Spleen (tissue), 11 donors: ENCODE results near the gene MAJIN. TPM values are rescaled to one million over a fixed set of nuclear protein-coding genes. Genes with fewer than 3 reads are reported as not detected.
"Not testable (repeated sequence)": the region's sequence is repeated elsewhere in the genome, so short reads cannot be mapped to it uniquely, and the experiment has no call there.

ENCODE experiments used
- DNase-seq: peaks from one replicate; pipeline ENCODE4 v3.0.0-alpha.2; 2020
- H3K27ac ChIP-seq, 8 donors: fragments of 200-600 bp; sonication (generic) in 7 of 8; 1 replicate in 4 of 8; 2 replicates in 4 of 8; pipeline versions ENCODE4 v1.5.0 to v1.8.0; 2016 to 2021; ENCODE audit warnings: inconsistent platforms in 4 of 8, mild to moderate bottlenecking in 4 of 8, moderate library complexity in 1 of 8
- H3K27me3 ChIP-seq, 7 donors: fragments of 200-600 bp; sonication (generic) in 6 of 7; replicated peaks in 1 of 7; 1 replicate in 4 of 7; 2 replicates in 3 of 7; pipeline versions ENCODE4 v1.5.0 to v1.8.0; 2016 to 2021; ENCODE audit warnings: inconsistent platforms in 3 of 7, mild to moderate bottlenecking in 1 of 7
- H3K36me3 ChIP-seq, 6 donors: fragments of 200-600 bp; sonication (generic) in 5 of 6; 1 replicate in 4 of 6; 2 replicates in 2 of 6; pipeline versions ENCODE4 v1.5.0 to v1.8.0; 2016 to 2021; ENCODE audit warnings: inconsistent platforms in 2 of 6
- H3K4me1 ChIP-seq, 6 donors: fragments of 200-600 bp; sonication (generic) in 5 of 6; 1 replicate in 3 of 6; 2 replicates in 3 of 6; pipeline versions ENCODE4 v1.5.0 to v1.8.0; 2016 to 2021; ENCODE audit warnings: inconsistent platforms in 3 of 6
- H3K4me3 ChIP-seq, 8 donors: fragments of 200-600 bp; sonication (generic) in 7 of 8; 1 replicate in 4 of 8; 2 replicates in 4 of 8; pipeline versions ENCODE4 v1.5.0 to v1.8.0; 2016 to 2021; ENCODE audit warnings: inconsistent platforms in 4 of 8, mild to moderate bottlenecking in 4 of 8, moderate library complexity in 2 of 8
- H3K9me3 ChIP-seq, 8 donors: fragments of 200-600 bp; sonication (generic) in 7 of 8; 1 replicate in 4 of 8; 2 replicates in 4 of 8; pipeline versions ENCODE4 v1.5.0 to v1.8.0; 2016 to 2021; ENCODE audit warnings: inconsistent platforms in 4 of 8
- POLR2A ChIP-seq, 3 donors: fragments of 450-650 bp; IDR thresholded peaks; one replicate each; pipeline ENCODE4 v1.5.1; 2017; ENCODE audit warnings: antibody characterized with exemption in 3 of 3, mild to moderate bottlenecking in 1 of 3
- POLR2AphosphoS5 ChIP-seq, 3 donors: sonication (generic); formaldehyde crosslinking; IDR thresholded peaks; one replicate each; pipeline ENCODE4 v1.5.1; 2017; ENCODE audit warnings: antibody characterized with exemption in 3 of 3
- WGBS, 5 donors: extraction: QIAGEN DNeasy Blood & Tissue Kit in 3 of 5; methylation state at CpG; one replicate each; pipeline versions ENCODE4 v1.1.5 to v1.1.7; 2013 to 2018; 5-methylcytosine and 5-hydroxymethylcytosine counted together
- intact Hi-C: fragments of 100-400 bp; cut with DNase I; formaldehyde crosslinking; loops from one replicate; pipeline ENCODE4 v1.15.0; 2023; ENCODE audit warnings: low total_unique reads
- polyA plus RNA-seq, 3 donors: library from polyadenylated mRNA; stranded (reverse); fragments of 200-250 nt; gene quantifications; one replicate each; pipeline ENCODE4 v1.2.1, GENCODE V29; 2013
- total RNA-seq, 7 donors: library from RNA; depleted of rRNA in 3 of 7; stranded (reverse); fragments of >200 nt in 3 of 7; fragmentation: NEBNext Ultra II Directional in 4 of 7; extraction: Animal tissue kit (Norgen Biotek cat#: 25700) in 4 of 7; gene quantifications; one replicate each; pipeline versions ENCODE4 v1.1.0 to v1.2.1, GENCODE V29; 2016 to 2021
- TF ChIP-seq, protein P1 (sequence below), 11 experiments: fragments of 200-600 bp in 7 of 11; fragments of 450-650 bp in 4 of 11; sonication (generic) in 4 of 11; IDR thresholded peaks in 8 of 11; conservative IDR thresholded peaks in 3 of 11; 1 replicate in 7 of 11; 2 replicates in 4 of 11; pipeline versions ENCODE4 v1.4.0 to v1.8.0; 2016 to 2021; ENCODE audit warnings: antibody characterized with exemption in 11 of 11, inconsistent platforms in 4 of 11, mild to moderate bottlenecking in 1 of 11
- donor health status: healthy with polysubstance abuse.
- donor health status: DM: no; HTN: no; CAD: no; lungs with moderate emphysema.
- donor health status: DM: no; HTN: no; CAD: no.
- donor health status: Bipolar disorder and iron deficiency.
- donor health status: healthy.
- donor health status: DM: no; HTN: no; CAD: no.
- donor health status: DM: yes; HTN: yes; CAD: no.

MAJIN gene
- total and polyA plus RNA-seq, 10 donors: 0.40 to 2.6 (median 0.87) TPM; not detected in 3

DNA sequence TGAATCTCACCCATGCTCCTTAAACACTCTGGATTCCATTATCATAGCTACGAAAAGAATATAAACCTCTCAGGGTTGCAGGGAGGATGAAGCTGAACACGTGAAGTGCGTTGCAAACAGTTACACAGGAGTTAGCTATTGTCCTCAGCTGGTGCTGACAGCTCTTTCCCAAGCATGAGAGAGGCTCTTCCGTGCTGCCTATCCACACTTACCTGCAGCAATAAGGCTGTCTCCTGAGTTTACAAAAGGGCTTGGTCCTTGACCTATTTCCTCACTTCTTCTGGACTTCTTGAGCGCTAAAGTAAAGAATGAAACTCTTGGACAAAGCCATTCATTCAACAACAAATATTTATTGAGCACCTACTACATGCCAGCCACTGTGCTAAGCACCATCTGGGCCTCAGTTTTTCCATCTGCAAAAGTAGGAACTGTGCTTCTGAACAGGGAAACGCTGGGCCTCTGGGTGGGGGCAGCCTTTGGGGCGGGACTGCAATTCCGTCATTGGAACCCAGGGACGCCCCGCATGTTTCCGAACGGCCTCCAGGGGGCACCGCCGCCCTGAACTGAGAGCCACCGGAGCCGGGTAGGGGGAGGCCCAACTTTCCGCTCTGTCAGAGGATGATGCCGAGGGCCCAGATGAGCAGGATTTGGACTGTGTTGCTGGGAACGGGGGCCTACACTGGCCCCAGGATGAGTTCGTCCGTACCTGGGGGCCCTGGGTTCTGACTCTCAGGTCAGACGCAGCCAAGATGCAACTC is 41.4 kb upstream of the MAJIN start:
- H3K4me1 ChIP-seq: peaks cover 13 to 48% (median 29%) of the 10 kb centered on the region in 6 donors
- H3K27ac ChIP-seq: peak overlapping the region; percentile 96 to 100 (median 99)
- TF ChIP-seq POLR2A (IDR thresholded peaks at IDR 0.05): peak in 2 of 3 donors; percentile 46 to 74
- TF ChIP-seq, protein P1, sequence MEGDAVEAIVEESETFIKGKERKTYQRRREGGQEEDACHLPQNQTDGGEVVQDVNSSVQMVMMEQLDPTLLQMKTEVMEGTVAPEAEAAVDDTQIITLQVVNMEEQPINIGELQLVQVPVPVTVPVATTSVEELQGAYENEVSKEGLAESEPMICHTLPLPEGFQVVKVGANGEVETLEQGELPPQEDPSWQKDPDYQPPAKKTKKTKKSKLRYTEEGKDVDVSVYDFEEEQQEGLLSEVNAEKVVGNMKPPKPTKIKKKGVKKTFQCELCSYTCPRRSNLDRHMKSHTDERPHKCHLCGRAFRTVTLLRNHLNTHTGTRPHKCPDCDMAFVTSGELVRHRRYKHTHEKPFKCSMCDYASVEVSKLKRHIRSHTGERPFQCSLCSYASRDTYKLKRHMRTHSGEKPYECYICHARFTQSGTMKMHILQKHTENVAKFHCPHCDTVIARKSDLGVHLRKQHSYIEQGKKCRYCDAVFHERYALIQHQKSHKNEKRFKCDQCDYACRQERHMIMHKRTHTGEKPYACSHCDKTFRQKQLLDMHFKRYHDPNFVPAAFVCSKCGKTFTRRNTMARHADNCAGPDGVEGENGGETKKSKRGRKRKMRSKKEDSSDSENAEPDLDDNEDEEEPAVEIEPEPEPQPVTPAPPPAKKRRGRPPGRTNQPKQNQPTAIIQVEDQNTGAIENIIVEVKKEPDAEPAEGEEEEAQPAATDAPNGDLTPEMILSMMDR (IDR thresholded peaks at IDR 0.05 in 8 of 11, conservative IDR thresholded peaks at IDR 0.05 in 3 of 11): peak; percentile 64 to 94 (median 86)
- TF ChIP-seq POLR2AphosphoS5 (IDR thresholded peaks at IDR 0.05): peak; percentile 89 to 92 (median 89)
- 15 to 35% (median 16%) methylated on average over 9 to 22 of the region's 22 CpGs for WGBS, 5 donors
- H3K4me3 ChIP-seq: peak overlapping the region; percentile 68 to 95 (median 79)
- DNase-seq: peak; percentile 97
- H3K27me3 ChIP-seq: no peaks in the 10 kb centered on the region
- peaks cover 0 to 11% (median 2%) of the 10 kb centered on the region in 6 donors for H3K36me3 ChIP-seq
- intact Hi-C loops: no loop called here
- no peaks in the 10 kb centered on the region for H3K9me3 ChIP-seq

DNA sequence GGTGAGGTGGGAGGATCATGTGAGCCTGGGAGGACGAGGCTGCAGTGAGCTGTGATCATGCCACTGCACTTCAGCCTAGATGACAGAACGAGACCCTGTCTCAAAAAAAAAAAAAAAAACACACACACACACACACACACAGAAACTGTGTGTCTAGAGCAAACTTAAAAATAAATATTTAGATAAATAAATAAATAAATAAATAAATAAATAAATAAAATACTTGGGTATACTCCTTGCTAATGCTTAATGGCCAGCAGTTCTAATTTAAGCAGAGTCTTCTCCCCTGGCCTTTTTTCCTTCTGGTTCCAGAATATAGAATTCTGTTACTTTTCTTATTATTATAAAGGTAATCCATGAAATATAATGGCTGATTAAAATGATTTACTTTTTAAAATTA is 37.0 kb upstream of the MAJIN start:
- no peak for DNase-seq
- Histone ChIP-seq H3K4me1 (peaks cover 5 to 14% (median 9%) of the 10 kb centered on the region in 6 donors), H3K27ac (no peak overlapping the region), H3K27me3 (no peaks in the 10 kb centered on the region), H3K4me3 (no peak overlapping the region), H3K36me3 (no peaks in the 10 kb centered on the region), H3K9me3 (no peaks in the 10 kb centered on the region)
- TF ChIP-seq, protein P1 (IDR thresholded peaks at IDR 0.05 in 8 of 11, conservative IDR thresholded peaks at IDR 0.05 in 3 of 11): no peak
- TF ChIP-seq POLR2AphosphoS5 (IDR thresholded peaks at IDR 0.05): no peak
- TF ChIP-seq POLR2A (IDR thresholded peaks at IDR 0.05): no peak
- intact Hi-C loops: no loop called here
- 80 to 91% (median 82%) methylated on average over 2 of the region's 2 CpGs for WGBS, 5 donors

DNA sequence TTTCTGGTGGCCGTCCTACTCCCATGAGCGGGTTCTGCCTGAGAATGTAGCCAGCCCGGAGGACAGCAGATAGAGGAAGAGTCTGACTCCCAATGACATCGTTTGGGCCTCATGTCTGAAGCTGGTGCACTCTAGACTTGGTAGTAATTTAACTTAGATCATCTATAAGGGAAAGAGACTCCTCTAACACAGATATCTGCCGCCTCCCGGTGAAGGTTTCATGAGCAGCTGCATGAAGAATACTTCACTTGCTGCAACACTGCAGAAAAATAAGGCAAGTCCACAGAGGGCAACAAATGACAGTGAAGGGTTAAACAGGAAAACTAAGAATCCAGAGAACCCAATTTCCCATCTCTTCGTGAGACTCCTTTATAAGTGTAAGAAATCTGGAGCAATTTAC is 36.1 kb upstream of the MAJIN start:
- no peak overlapping the region for H3K4me3 ChIP-seq
- TF ChIP-seq POLR2A (IDR thresholded peaks at IDR 0.05): no peak
- TF ChIP-seq, protein P1 (IDR thresholded peaks at IDR 0.05 in 8 of 11, conservative IDR thresholded peaks at IDR 0.05 in 3 of 11): no peak
- TF ChIP-seq POLR2AphosphoS5 (IDR thresholded peaks at IDR 0.05): no peak
- H3K9me3 ChIP-seq: no peaks in the 10 kb centered on the region
- H3K36me3 ChIP-seq: no peaks in the 10 kb centered on the region
- WGBS, 5 donors: 77 to 85% (median 82%) methylated on average over 7 of the region's 7 CpGs
- intact Hi-C loops: no loop called here
- no peaks in the 10 kb centered on the region for H3K27me3 ChIP-seq
- no peak for DNase-seq
- no peak overlapping the region for H3K27ac ChIP-seq
- peaks cover 2 to 8% (median 4%) of the 10 kb centered on the region in 6 donors for H3K4me1 ChIP-seq

DNA sequence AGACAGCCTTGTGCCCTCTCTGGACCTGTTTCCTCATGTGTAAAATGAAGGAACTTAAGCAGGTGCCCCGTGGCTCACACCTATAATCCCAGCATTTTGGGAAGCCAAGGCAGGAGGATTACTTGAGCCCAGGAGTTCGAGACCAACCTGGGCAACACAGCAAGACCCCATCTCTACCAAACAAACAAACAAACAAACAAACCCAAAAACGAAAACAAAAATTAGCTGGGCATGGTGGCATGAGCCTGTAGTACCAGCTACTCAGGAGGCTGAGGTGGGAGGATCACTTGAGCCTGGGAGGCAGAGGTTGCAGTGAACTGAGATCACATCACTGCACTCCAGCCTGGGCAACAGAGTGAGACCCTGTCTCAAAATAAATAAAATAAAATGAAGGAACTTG is 32.1 kb upstream of the MAJIN start:
- H3K36me3 ChIP-seq, DNase-seq, H3K27ac ChIP-seq, H3K9me3 ChIP-seq, intact Hi-C loops, H3K27me3 ChIP-seq, H3K4me3 ChIP-seq: not testable (repeated sequence)
- H3K4me1 ChIP-seq: peaks cover 0 to 20% (median 0%) of the 10 kb centered on the region in 6 donors
- WGBS, 5 donors: 60 to 75% (median 67%) methylated on average over 3 of the region's 3 CpGs
